CD4-positive, alpha-beta T cell treated with Interleukin-21 for 1 hour (primary cell): ENCODE data around the gene NR1H3.
"Not testable (repeated sequence)": the region's sequence is repeated elsewhere in the genome, so short reads cannot be mapped to it uniquely, and the experiment has no call there.

Experiments
- DNase-seq: peaks from one replicate; pipeline ENCODE4 v3.0.0-alpha.2; 2020

The NR1H3 gene

DNA sequence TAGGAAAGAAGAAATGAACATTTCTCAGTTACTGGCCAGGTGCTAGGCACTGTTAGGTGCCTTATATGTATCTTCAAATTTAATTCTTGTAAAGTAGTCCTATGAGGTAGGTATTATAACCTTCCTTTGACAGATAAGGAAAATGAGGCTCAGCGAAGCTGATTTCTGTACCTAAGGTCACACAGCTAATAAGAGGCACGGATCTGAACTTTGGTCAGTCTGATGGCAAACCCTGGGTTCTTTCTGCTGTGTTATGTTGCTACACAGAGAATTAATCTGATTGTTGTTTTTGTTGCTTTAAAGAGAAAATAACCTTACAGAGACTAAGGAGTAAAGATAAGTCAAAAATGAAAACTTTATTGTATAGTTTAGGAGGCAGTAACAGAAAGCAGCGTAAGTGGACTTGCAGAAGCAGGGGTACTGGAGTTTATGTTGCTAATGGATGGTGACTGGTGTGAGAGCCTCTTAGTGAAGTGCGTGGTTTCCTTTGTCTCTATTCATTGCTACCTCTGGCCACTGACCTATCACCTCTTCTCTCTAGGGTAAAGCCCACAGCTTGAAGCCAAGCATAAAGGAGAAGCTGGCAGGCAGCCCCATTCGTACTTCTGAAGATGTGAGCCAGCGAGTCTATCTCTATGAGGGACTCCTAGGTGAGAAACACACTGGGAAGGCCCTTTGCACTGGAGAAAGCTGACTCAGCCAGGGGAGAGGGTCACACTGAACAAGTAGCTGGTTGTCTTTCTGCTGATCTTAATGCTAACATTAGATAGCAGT, 50.4 kb downstream of the NR1H3 start:
- DNase-seq, result no peak

DNA sequence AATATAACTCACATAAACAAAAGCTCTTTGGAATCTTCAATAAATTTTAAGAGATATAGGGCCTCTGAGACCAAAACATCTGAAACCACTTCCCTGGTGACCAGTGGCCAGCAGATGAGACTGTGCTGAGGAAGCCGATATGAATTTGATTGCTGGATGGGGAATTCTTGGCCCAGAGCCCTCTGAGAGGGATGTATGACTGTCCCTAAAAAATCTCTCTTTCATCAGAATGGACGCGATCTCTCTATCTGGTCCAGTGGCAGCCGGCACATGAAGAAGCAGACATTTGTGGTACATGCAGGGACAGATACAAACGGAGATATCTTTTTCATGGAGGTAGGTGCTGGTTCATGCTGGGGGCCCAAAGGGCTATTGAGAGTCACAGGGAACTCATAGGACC, 57.2 kb downstream of the NR1H3 start:
- no peak for DNase-seq

DNA sequence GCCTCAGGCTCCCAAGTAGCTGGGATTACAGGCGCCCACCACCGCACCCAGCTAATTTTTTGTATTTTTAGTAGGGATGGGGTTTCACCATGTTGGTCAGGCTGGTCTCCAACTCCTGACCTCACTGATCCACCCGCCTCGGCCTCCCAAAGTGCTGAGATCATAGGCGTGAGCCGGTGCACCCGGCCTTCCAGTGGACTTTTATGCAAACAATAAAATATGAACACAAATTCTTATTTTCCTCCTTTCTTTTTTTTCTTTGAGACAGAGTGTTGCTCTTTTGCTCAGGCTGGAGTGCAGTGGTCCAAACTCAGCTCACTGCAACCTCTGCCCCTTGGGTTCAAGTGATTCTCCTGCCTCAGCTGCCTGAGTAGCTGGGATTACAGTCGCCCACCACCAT, 58.7 kb downstream of the NR1H3 start:
- DNase-seq, result not testable (repeated sequence)

DNA sequence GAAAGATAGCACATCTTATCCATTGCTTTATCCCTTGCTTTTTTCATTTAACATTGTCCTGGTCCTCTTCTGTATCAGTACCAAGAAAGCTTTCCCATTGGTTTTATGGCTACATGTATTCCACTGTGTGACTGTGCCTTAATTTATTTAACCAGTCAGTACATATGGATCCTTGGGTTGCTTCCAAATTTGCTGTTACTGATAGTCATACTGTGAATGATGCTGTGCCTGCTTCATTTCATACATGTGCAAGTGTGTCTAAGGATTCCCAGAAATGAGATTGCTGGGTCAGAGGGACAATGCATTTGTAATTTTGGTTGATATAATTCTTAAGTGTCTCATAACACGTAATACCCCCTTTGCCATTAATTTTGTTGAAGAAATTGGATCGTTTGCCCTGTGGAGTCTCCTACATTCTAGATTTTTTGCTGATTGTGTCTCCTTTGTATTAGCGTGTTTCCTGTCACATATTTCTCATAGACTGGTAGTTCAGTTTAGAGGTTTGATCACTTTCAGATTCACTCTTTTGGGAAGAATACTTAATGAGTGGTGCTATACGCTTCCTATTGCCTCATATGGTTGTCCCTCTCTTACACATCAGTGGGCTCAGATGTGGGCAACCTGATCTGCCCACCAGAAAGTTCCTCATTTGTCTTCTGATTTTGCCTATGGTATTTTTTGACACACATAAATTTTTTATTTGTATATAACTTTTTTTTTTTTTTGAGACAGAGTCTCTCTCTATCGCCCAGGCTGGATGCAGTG, 59.5 kb downstream of the NR1H3 start:
- no peak for DNase-seq

DNA sequence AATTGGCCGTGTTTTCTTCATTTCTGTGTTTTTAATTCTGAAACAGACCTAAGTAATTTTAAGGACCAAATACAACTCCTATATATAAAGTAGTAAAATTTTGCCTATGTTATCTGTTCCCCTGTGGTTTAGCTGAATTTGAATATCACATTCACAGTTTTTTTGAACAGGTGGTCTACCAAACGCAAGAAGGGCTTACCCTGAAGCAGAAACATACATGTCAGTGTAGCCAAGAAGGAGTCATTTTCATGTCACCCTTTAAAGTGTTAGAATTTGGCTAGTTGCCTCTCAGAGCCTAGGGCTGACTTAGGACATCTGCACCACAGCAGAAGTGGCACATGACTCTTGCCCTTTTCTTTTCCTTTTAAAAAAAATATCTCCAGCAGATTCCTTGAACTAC, 60.4 kb downstream of the NR1H3 start:
- no peak for DNase-seq
